ACHN (cell line): ENCODE data around the gene MTOR.
"Not testable (repeated sequence)": the region's sequence is repeated elsewhere in the genome, so short reads cannot be mapped to it uniquely, and the experiment has no call there.

Experiments
- DNase-seq: peaks from one replicate; pipeline ENCODE4 v3.0.0-alpha.2; 2015
- in situ Hi-C: cut with HindIII; loops from 2 replicates; pipeline ENCODE4 v1.10.0; 2017; ENCODE audit warnings: low sequenced_read_pairs, low pct_ligation_motif_present, low pct_unique_long_range_greater_than_20kb

The MTOR gene

GRCh38 chr1:11194407-11195176 is 67.8 kb downstream of the MTOR start:
- in situ Hi-C loops: no loop called here

GRCh38 chr1:11193376-11193775 is 69.0 kb downstream of the MTOR start:
- DNase-seq: no peak
- in situ Hi-C loops: no loop called here

More at GRCh38 chr1:11194407-11195176, 67.8 kb downstream of the MTOR start:
- no peak for DNase-seq

GRCh38 chr1:11188858-11189451 is 73.4 kb downstream of the MTOR start, which contains the start of gene ANGPTL7:
ANGPTL7 (plus strand) TSS chr1:11189355; CDS start chr1:11189580, 225 bp downstream.
- no peak for DNase-seq
- in situ Hi-C loops: no loop called here

GRCh38 chr1:11188381-11188780 is 74.0 kb downstream of the MTOR start:
- in situ Hi-C loops: no loop called here
- no peak for DNase-seq

GRCh38 chr1:11187931-11188330 is 74.4 kb downstream of the MTOR start:
- in situ Hi-C loops: no loop called here
- DNase-seq: no peak

GRCh38 chr1:11187494-11187893 is 74.9 kb downstream of the MTOR start:
- DNase-seq: no peak
- in situ Hi-C loops: no loop called here

- in situ Hi-C loops: no loop called here
- DNase-seq: no peak
Measured at GRCh38 chr1:11187000-11187399, 75.4 kb downstream of the MTOR start.

- in situ Hi-C loops: no loop called here
- no peak for DNase-seq
Measured at GRCh38 chr1:11184973-11185372, 77.4 kb downstream of the MTOR start.

- no peak for DNase-seq
- in situ Hi-C loops: no loop called here
Measured at GRCh38 chr1:11182884-11183283, 79.5 kb downstream of the MTOR start.

- in situ Hi-C loops: no loop called here
- DNase-seq: peak; percentile 85
Measured at GRCh38 chr1:11180342-11180744, 82.0 kb downstream of the MTOR start.

GRCh38 chr1:11179749-11180148 is 82.6 kb downstream of the MTOR start:
- in situ Hi-C loops, DNase-seq: not testable (repeated sequence)

- no peak for DNase-seq
- in situ Hi-C loops: no loop called here
Measured at GRCh38 chr1:11179125-11179524, 83.2 kb downstream of the MTOR start.

GRCh38 chr1:11178021-11179015 is 84.0 kb downstream of the MTOR start:
- no peak for DNase-seq
- in situ Hi-C loops: no loop called here

GRCh38 chr1:11176081-11176706 is 86.2 kb downstream of the MTOR start:
- in situ Hi-C loops: no loop called here
- DNase-seq: peak; percentile 13

- no peak for DNase-seq
- in situ Hi-C loops: no loop called here
Measured at GRCh38 chr1:11175461-11175860, 86.9 kb downstream of the MTOR start.

GRCh38 chr1:11174261-11174942 is 87.9 kb downstream of the MTOR start:
- in situ Hi-C loops: no loop called here

GRCh38 chr1:11170102-11170501 is 92.2 kb downstream of the MTOR start:
- in situ Hi-C loops: no loop called here
- no peak for DNase-seq

More at GRCh38 chr1:11174261-11174942, 87.9 kb downstream of the MTOR start:
- no peak for DNase-seq

GRCh38 chr1:11169202-11169601 is 93.1 kb downstream of the MTOR start:
- in situ Hi-C loops: no loop called here
- no peak for DNase-seq
